ENCODE results near the gene STK38. TPM values are rescaled to one million over a fixed set of nuclear protein-coding genes. Genes with fewer than 3 reads are reported as not detected.
"Not testable (repeated sequence)": the region's sequence is repeated elsewhere in the genome, so short reads cannot be mapped to it uniquely, and the experiment has no call there.

The STK38 gene
- total RNA-seq, 2 experiments from 2014 or later: 29.4 to 42.5 TPM

- TF ChIP-seq CTCF (conservative IDR thresholded peaks at IDR 0.05; ENCODE audit: low read length): no peak
- TF ChIP-seq EZH2phosphoT487 (IDR thresholded peaks at IDR 0.05; ENCODE audit: borderline replicate concordance, low read depth, low read length): no peak
- no peaks in the 10 kb centered on the region for H3K9me2 ChIP-seq (ENCODE audit: insufficient read depth, low read length)
- H3K4me3 ChIP-seq (ENCODE audit: low read depth, low read length, poor library complexity, severe bottlenecking): no peak overlapping the region
- H3K79me2 ChIP-seq (ENCODE audit: insufficient read depth, low read depth, low read length): peaks cover 91% of the 10 kb centered on the region
- H2AFZ ChIP-seq (ENCODE audit: low read length): no peak overlapping the region
- no peak overlapping the region for H3K27ac ChIP-seq (ENCODE audit: low read depth, low read length, poor library complexity, severe bottlenecking)
- CTCF ChIA-PET (ENCODE audit: unreplicated experiment): no interaction called here
- no peak for DNase-seq (ENCODE audit: low spot score)
- intact Hi-C loops (cut with micrococcal nuclease; ENCODE audit: unreplicated experiment): no loop called here
- H3K4me2 ChIP-seq (ENCODE audit: low read length): no peak overlapping the region
- peaks cover 58% of the 10 kb centered on the region for H3K36me3 ChIP-seq (ENCODE audit: insufficient read depth, low read length)
- POLR2A ChIA-PET: interaction anchor here (0.6 to 0.8 kb wide), 3 partner anchors 9 to 209 kb away, joined by 3 to 4 read pairs (median 3); no protein-coding TSS in a partner anchor
- no peaks in the 10 kb centered on the region for H3K9me3 ChIP-seq (ENCODE audit: low read length)
- BruUV-seq (replicated peaks): no TSS peak
- H3K4me1 ChIP-seq (ENCODE audit: insufficient read depth, low read length, poor library complexity, severe bottlenecking): no peaks in the 10 kb centered on the region
- H4K20me1 ChIP-seq (ENCODE audit: insufficient read depth, low read length): peaks cover 2% of the 10 kb centered on the region; the same call in 1 of the 2 replicates
Observed at GRCh38 chr6:36459501-36459900, 87.8 kb downstream of the STK38 start.

GRCh38 chr6:36455486-36456027 is 91.7 kb downstream of the STK38 start:
- H4K20me1 ChIP-seq (ENCODE audit: insufficient read depth, low read length): no peaks in the 10 kb centered on the region
- CTCF ChIA-PET (ENCODE audit: unreplicated experiment): no interaction called here

GRCh38 chr6:36452897-36453296 is 94.4 kb downstream of the STK38 start:
- H3K4me2 ChIP-seq (ENCODE audit: low read length); H3K9me2 ChIP-seq (ENCODE audit: insufficient read depth, low read length); DNase-seq (ENCODE audit: low spot score); H3K9me3 ChIP-seq (ENCODE audit: low read length); CTCF ChIA-PET (ENCODE audit: unreplicated experiment); H3K27ac ChIP-seq (ENCODE audit: low read depth, low read length, poor library complexity, severe bottlenecking); intact Hi-C loops (cut with micrococcal nuclease; ENCODE audit: unreplicated experiment); H3K4me1 ChIP-seq (ENCODE audit: insufficient read depth, low read length, poor library complexity, severe bottlenecking); H3K4me3 ChIP-seq (ENCODE audit: low read depth, low read length, poor library complexity, severe bottlenecking); BruUV-seq (replicated peaks); H2AFZ ChIP-seq (ENCODE audit: low read length); H4K20me1 ChIP-seq (ENCODE audit: insufficient read depth, low read length): not testable (repeated sequence)
- peaks cover 88% of the 10 kb centered on the region for H3K79me2 ChIP-seq (ENCODE audit: insufficient read depth, low read depth, low read length)
- POLR2A ChIA-PET: interaction anchor here (0.6 to 1.4 kb wide), 7 partner anchors 16 to 1336 kb away, joined by 3 to 6 read pairs (median 3); no protein-coding TSS in a partner anchor
- H3K36me3 ChIP-seq (ENCODE audit: insufficient read depth, low read length): peaks cover 82% of the 10 kb centered on the region

More at GRCh38 chr6:36455486-36456027, 91.7 kb downstream of the STK38 start:
- Histone ChIP-seq H3K27ac (ENCODE audit: low read depth, low read length, poor library complexity, severe bottlenecking) (no peak overlapping the region), H3K4me1 (ENCODE audit: insufficient read depth, low read length, poor library complexity, severe bottlenecking) (no peaks in the 10 kb centered on the region), H3K36me3 (ENCODE audit: insufficient read depth, low read length) (peaks cover 69% of the 10 kb centered on the region), H3K4me3 (ENCODE audit: low read depth, low read length, poor library complexity, severe bottlenecking) (no peak overlapping the region), H3K9me2 (ENCODE audit: insufficient read depth, low read length) (no peaks in the 10 kb centered on the region), H3K9me3 (ENCODE audit: low read length) (no peaks in the 10 kb centered on the region), H3K79me2 (ENCODE audit: insufficient read depth, low read depth, low read length) (peaks cover 89% of the 10 kb centered on the region), H3K4me2 (ENCODE audit: low read length) (no peak overlapping the region), H2AFZ (ENCODE audit: low read length) (no peak overlapping the region)
- no peak for DNase-seq (ENCODE audit: low spot score)
- TF ChIP-seq EZH2phosphoT487 (IDR thresholded peaks at IDR 0.05; ENCODE audit: borderline replicate concordance, low read depth, low read length): no peak
- no peak for TF ChIP-seq CTCF (conservative IDR thresholded peaks at IDR 0.05; ENCODE audit: low read length)
- intact Hi-C loops (cut with micrococcal nuclease; ENCODE audit: unreplicated experiment): no loop called here
- POLR2A ChIA-PET: no interaction called here
- BruUV-seq (replicated peaks): no TSS peak

- H3K4me2 ChIP-seq (ENCODE audit: low read length); CTCF ChIA-PET (ENCODE audit: unreplicated experiment); H4K20me1 ChIP-seq (ENCODE audit: insufficient read depth, low read length); H3K9me2 ChIP-seq (ENCODE audit: insufficient read depth, low read length); BruUV-seq (replicated peaks); H3K27ac ChIP-seq (ENCODE audit: low read depth, low read length, poor library complexity, severe bottlenecking); H2AFZ ChIP-seq (ENCODE audit: low read length); H3K4me3 ChIP-seq (ENCODE audit: low read depth, low read length, poor library complexity, severe bottlenecking); H3K9me3 ChIP-seq (ENCODE audit: low read length); intact Hi-C loops (cut with micrococcal nuclease; ENCODE audit: unreplicated experiment); DNase-seq (ENCODE audit: low spot score): not testable (repeated sequence)
- Histone ChIP-seq H3K36me3 (ENCODE audit: insufficient read depth, low read length) (peaks cover 75% of the 10 kb centered on the region), H3K4me1 (ENCODE audit: insufficient read depth, low read length, poor library complexity, severe bottlenecking) (peaks cover 15% of the 10 kb centered on the region), H3K79me2 (ENCODE audit: insufficient read depth, low read depth, low read length) (peaks cover 95% of the 10 kb centered on the region)
- POLR2A ChIA-PET: interaction anchor here (0.5 to 0.8 kb wide), 4 partner anchors 9 to 617 kb away, joined by 3 to 4 read pairs (median 3); no protein-coding TSS in a partner anchor
Observed at GRCh38 chr6:36449173-36449572, 98.1 kb downstream of the STK38 start.
